Trophoblast cell (in vitro differentiated cells and primary cell): Measurements from ENCODE around the gene EXD3.

Experiments
- DNase-seq, 2 donors: peaks; one replicate each; pipeline ENCODE4 v3.0.0-alpha.2; 2016
- H2AFZ ChIP-seq: 2 replicates; pipeline ENCODE4 v1.6.1; 2013; ENCODE audit warnings: low read length, moderate library complexity, mild to moderate bottlenecking; ENCODE audit not compliant: insufficient read depth, poor library complexity
- H2AK5ac ChIP-seq: 2 replicates; pipeline ENCODE4 v1.6.1; 2013; ENCODE audit warnings: mild to moderate bottlenecking, low read length
- H2BK120ac ChIP-seq: 2 replicates; pipeline ENCODE4 v1.6.1; 2013; ENCODE audit warnings: low read length, mild to moderate bottlenecking, moderate library complexity; ENCODE audit not compliant: insufficient read depth, poor library complexity
- H2BK12ac ChIP-seq: 2 replicates; pipeline ENCODE4 v1.6.1; 2013; ENCODE audit warnings: mild to moderate bottlenecking, low read length, moderate library complexity
- H2BK5ac ChIP-seq: 2 replicates; pipeline ENCODE4 v1.6.1; 2013; ENCODE audit warnings: low read length, low read depth, moderate library complexity, mild to moderate bottlenecking; ENCODE audit not compliant: poor library complexity
- H3K14ac ChIP-seq: 2 replicates; pipeline ENCODE4 v1.6.1; 2013; ENCODE audit warnings: mild to moderate bottlenecking, low read length
- H3K18ac ChIP-seq: 2 replicates; pipeline ENCODE4 v1.6.1; 2013; ENCODE audit warnings: mild to moderate bottlenecking, low read length
- H3K23ac ChIP-seq: 2 replicates; pipeline ENCODE4 v1.6.1; 2013; ENCODE audit warnings: low read length
- H3K27ac ChIP-seq: 2 replicates; pipeline ENCODE4 v1.5.1; 2013; ENCODE audit warnings: low read depth, mild to moderate bottlenecking, inconsistent platforms, low read length, moderate library complexity
- H3K27me3 ChIP-seq: 2 replicates; pipeline ENCODE4 v1.6.1; 2013; ENCODE audit warnings: inconsistent platforms, mild to moderate bottlenecking, low read length, moderate library complexity; ENCODE audit not compliant: insufficient read depth
- H3K36me3 ChIP-seq, 2 experiments: 1 replicate in 1 of 2; 2 replicates in 1 of 2; pipeline ENCODE4 v1.6.1; 2013; ENCODE audit warnings: low read length in 2 of 2, mild to moderate bottlenecking in 2 of 2, moderate library complexity in 1 of 2; ENCODE audit not compliant: insufficient read depth in 2 of 2, control insufficient read depth in 1 of 2
- H3K4ac ChIP-seq: 2 replicates; pipeline ENCODE4 v1.6.1; 2013; ENCODE audit warnings: low read depth, mild to moderate bottlenecking, low read length, moderate library complexity
- H3K4me1 ChIP-seq, 2 experiments: 1 replicate in 1 of 2; 2 replicates in 1 of 2; pipeline ENCODE4 v1.6.1; 2013; ENCODE audit warnings: low read length in 2 of 2, mild to moderate bottlenecking in 2 of 2, moderate library complexity in 1 of 2; ENCODE audit not compliant: insufficient read depth in 2 of 2, control insufficient read depth in 1 of 2
- H3K4me2 ChIP-seq: 2 replicates; pipeline ENCODE4 v1.6.1; 2013; ENCODE audit warnings: inconsistent platforms, mild to moderate bottlenecking, low read length, moderate library complexity
- H3K4me3 ChIP-seq: 2 replicates; pipeline ENCODE4 v1.5.1; 2013; ENCODE audit warnings: mild to moderate bottlenecking, low read depth, low read length, inconsistent platforms
- H3K79me1 ChIP-seq: one replicate; pipeline ENCODE4 v1.6.1; 2013; ENCODE audit warnings: low read length
- H3K79me2 ChIP-seq: 2 replicates; pipeline ENCODE4 v1.6.1; 2013; ENCODE audit warnings: low read length, mild to moderate bottlenecking; ENCODE audit not compliant: control insufficient read depth, insufficient read depth, poor library complexity
- H3K9ac ChIP-seq: 2 replicates; pipeline ENCODE4 v1.6.1; 2013; ENCODE audit warnings: mild to moderate bottlenecking, low read length
- H3K9me3 ChIP-seq: 2 replicates; pipeline ENCODE4 v1.6.1; 2013; ENCODE audit warnings: low read depth, mild to moderate bottlenecking, control low read depth, inconsistent platforms, low read length; ENCODE audit not compliant: insufficient read depth
- H4K12ac ChIP-seq: 2 replicates; pipeline ENCODE4 v1.6.1; 2013; ENCODE audit warnings: low read depth, mild to moderate bottlenecking, low read length, moderate library complexity
- H4K8ac ChIP-seq: 2 replicates; pipeline ENCODE4 v1.6.1; 2013; ENCODE audit warnings: low read depth, mild to moderate bottlenecking, low read length, moderate library complexity
- H4K91ac ChIP-seq: one replicate; pipeline ENCODE4 v1.6.1; 2013; ENCODE audit warnings: low read depth, mild to moderate bottlenecking, low read length, moderate library complexity
- WGBS: extraction: QIAGEN DNeasy Blood & Tissue Kit; methylation state at CpG from one replicate; pipeline ENCODE4 v1.1.7; 2013; ENCODE audit warnings: missing lambda C conversion rate; ENCODE audit not compliant: insufficient read length, insufficient coverage; ENCODE audit errors: extremely low coverage; 5-methylcytosine and 5-hydroxymethylcytosine counted together

Gene EXD3

DNA sequence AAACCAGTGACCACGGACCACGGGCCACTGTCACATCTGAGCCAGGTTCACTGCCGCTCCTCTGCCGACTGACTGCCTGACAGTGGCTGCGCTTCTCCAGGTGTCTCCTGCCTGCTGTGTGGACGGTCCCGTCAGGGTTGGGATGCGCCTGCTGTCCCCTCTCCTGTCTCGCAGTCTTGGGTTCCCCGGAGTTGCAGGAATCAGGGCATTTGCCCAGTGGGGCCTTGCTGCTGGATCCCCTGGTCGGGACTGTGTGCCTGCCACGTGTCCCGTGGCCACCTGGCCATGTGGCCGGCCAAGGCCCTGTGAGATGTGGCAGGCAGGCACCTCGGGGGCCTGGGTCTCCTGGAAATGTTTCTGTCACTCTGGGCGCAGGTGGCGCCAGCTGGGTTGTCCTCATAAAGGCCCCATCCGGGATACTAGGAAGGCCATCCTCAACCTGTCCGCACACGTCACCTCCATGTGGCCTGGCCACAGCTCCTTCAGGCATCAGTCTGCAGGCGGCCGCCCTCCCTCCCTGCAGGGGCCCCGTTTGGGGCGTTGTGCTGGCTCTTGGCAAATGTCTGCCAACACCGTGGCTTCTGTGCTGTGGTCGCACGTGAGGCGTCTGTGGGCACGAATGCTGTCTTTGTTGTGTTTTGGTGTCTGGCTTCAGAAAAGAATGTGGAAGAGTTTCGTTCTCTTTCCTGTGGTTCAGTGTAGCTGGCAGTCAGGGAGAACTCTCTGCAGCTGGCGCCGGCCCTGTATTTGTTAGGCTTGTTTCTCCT is 151.8 kb downstream of the EXD3 start:
- no peak overlapping the region for H2BK120ac ChIP-seq
- no peak overlapping the region for H3K4ac ChIP-seq
- no peak overlapping the region for H3K18ac ChIP-seq
- no peak overlapping the region for H3K14ac ChIP-seq
- H3K4me2 ChIP-seq: no peak overlapping the region
- H3K36me3 ChIP-seq: peaks cover 66 to 68% of the 10 kb centered on the region in 2 experiments
- no peak overlapping the region for H4K8ac ChIP-seq
- WGBS: no CpG with 5 or more reads among the region's 32 CpGs
- no peaks in the 10 kb centered on the region for H3K79me1 ChIP-seq
- no peaks in the 10 kb centered on the region for H3K9me3 ChIP-seq
- H3K4me1 ChIP-seq: no peaks in the 10 kb centered on the region
- no peak overlapping the region for H4K91ac ChIP-seq
- no peaks in the 10 kb centered on the region for H3K79me2 ChIP-seq
- no peak overlapping the region for H2AFZ ChIP-seq
- H3K9ac ChIP-seq: no peak overlapping the region
- no peak overlapping the region for H4K12ac ChIP-seq
- no peak overlapping the region for H3K23ac ChIP-seq
- H2AK5ac ChIP-seq: no peak overlapping the region
- no peak overlapping the region for H3K27ac ChIP-seq
- no peak overlapping the region for H2BK12ac ChIP-seq
- no peak overlapping the region for H3K4me3 ChIP-seq
- no peaks in the 10 kb centered on the region for H3K27me3 ChIP-seq
- no peak for DNase-seq
- no peak overlapping the region for H2BK5ac ChIP-seq

DNA sequence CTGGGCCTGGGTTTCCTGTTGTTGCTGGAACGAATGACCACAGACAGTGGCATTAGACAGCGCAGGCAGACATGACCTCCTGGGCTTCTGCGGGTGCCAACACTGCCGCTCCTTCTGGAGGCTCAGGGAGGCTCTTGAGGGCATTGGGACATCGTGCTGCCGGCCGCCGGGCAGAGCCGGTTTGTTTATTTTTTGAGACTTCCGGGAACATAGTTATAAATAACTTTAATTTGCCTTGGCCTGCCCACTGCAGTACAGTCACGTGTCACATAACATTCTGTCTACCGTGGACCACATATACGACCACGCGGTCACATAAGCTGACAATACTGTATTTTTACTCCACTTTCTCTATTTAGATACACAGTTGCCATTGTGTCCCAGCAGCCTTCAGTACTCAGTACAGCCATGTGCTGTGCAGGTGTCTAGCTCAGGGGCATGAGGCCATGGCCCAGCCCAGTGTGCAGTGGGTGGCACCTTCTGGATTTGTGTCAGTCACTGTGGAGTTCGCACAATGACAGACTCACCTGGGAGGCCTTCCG is 153.7 kb downstream of the EXD3 start:
- H4K12ac ChIP-seq: no peak overlapping the region
- no peaks in the 10 kb centered on the region for H3K79me2 ChIP-seq
- H2AFZ ChIP-seq: no peak overlapping the region
- H3K18ac ChIP-seq: no peak overlapping the region
- no peak overlapping the region for H3K14ac ChIP-seq
- no peak overlapping the region for H4K91ac ChIP-seq
- H3K79me1 ChIP-seq: no peaks in the 10 kb centered on the region
- no peak overlapping the region for H2BK120ac ChIP-seq
- H3K9me3 ChIP-seq: no peaks in the 10 kb centered on the region
- H4K8ac ChIP-seq: no peak overlapping the region
- no peaks in the 10 kb centered on the region for H3K27me3 ChIP-seq
- H2AK5ac ChIP-seq: no peak overlapping the region
- no peak overlapping the region for H2BK5ac ChIP-seq
- H3K4me1 ChIP-seq: no peaks in the 10 kb centered on the region
- H3K4me2 ChIP-seq: no peak overlapping the region
- H3K4ac ChIP-seq: no peak overlapping the region
- H3K36me3 ChIP-seq: peaks cover 79 to 83% of the 10 kb centered on the region in 2 experiments
- H3K4me3 ChIP-seq: no peak overlapping the region
- peak overlapping the region; percentile 40 for H3K9ac ChIP-seq
- no peak overlapping the region for H3K27ac ChIP-seq
- DNase-seq: no peak
- no peak overlapping the region for H3K23ac ChIP-seq
- H2BK12ac ChIP-seq: no peak overlapping the region
- WGBS: no CpG with 5 or more reads among the region's 17 CpGs

DNA sequence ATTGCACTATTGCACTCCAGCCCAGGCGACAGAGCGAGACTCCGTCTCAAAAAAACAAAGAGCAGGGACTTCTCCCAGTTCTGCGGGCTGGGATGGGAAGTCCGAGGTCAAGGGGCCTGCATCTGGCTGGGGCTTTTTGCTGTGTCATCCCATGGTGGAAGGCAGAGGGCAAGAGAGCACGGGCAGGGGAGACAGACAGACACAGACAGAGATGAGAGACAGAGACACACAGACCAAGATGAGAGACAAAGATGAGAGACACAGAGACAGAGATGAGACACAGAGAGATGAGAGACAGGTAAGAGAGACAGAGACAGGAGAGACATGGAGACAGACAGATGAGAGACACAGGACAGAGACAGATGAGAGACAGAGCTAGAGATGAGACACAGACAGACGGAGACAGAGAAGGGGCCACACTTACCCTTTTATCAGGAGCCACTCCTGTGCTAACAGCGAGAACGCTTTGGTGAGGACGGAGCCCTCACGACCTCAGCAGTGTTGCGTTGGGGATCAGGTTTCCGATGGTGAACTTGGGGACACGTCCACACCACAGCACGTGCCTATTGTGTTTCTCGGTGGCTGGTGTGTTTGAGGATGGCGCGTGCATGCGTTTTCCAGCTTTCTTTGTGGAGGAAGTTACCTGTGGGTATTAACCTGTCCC is 154.3 kb downstream of the EXD3 start:
- peaks cover 79 to 83% of the 10 kb centered on the region in 2 experiments for H3K36me3 ChIP-seq
- H3K79me1 ChIP-seq: no peaks in the 10 kb centered on the region
- H2BK120ac ChIP-seq: no peak overlapping the region
- DNase-seq: no peak
- H3K4me3 ChIP-seq: no peak overlapping the region
- H2AK5ac ChIP-seq: no peak overlapping the region
- no peaks in the 10 kb centered on the region for H3K4me1 ChIP-seq
- H3K9ac ChIP-seq: no peak overlapping the region
- no peak overlapping the region for H3K27ac ChIP-seq
- WGBS: no CpG with 5 or more reads among the region's 19 CpGs
- H2BK5ac ChIP-seq: no peak overlapping the region
- H4K8ac ChIP-seq: no peak overlapping the region
- no peak overlapping the region for H3K14ac ChIP-seq
- H3K4ac ChIP-seq: no peak overlapping the region
- H2AFZ ChIP-seq: no peak overlapping the region
- peak overlapping the region; percentile 18 for H3K18ac ChIP-seq
- H4K12ac ChIP-seq: no peak overlapping the region
- H3K9me3 ChIP-seq: no peaks in the 10 kb centered on the region
- no peak overlapping the region for H4K91ac ChIP-seq
- H3K23ac ChIP-seq: no peak overlapping the region
- H2BK12ac ChIP-seq: no peak overlapping the region
- H3K79me2 ChIP-seq: no peaks in the 10 kb centered on the region
- H3K27me3 ChIP-seq: no peaks in the 10 kb centered on the region
- no peak overlapping the region for H3K4me2 ChIP-seq

DNA sequence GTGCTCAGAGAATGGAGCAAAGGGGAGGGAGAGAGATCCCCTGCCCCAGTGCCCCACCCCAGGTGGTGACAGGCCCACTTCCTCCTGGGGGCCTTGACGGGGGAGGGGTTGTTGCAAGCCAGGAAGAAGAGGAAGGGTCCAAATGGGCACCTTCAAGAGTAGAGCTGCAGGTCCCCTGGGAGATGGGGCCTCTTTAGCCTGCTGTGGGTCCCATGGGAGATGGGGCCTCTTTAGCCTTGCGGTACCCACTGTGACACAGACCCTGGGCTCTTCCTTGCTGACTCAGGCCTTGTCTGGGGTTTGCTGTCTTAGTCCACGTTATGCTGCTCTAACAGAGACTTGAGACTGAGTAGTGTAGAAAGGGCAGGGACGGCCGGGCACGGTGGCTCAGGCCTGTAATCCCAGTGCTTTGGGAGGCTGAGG is 155.0 kb downstream of the EXD3 start:
- H3K23ac ChIP-seq: no peak overlapping the region
- no peaks in the 10 kb centered on the region for H3K9me3 ChIP-seq
- no peak overlapping the region for H3K18ac ChIP-seq
- no peak overlapping the region for H4K12ac ChIP-seq
- no peak overlapping the region for H3K4me3 ChIP-seq
- no peak overlapping the region for H4K8ac ChIP-seq
- no peak overlapping the region for H3K9ac ChIP-seq
- H2BK120ac ChIP-seq: no peak overlapping the region
- H3K79me2 ChIP-seq: no peaks in the 10 kb centered on the region
- no peak overlapping the region for H2AFZ ChIP-seq
- no peak overlapping the region for H4K91ac ChIP-seq
- no peak overlapping the region for H2AK5ac ChIP-seq
- no peak overlapping the region for H3K14ac ChIP-seq
- H3K79me1 ChIP-seq: no peaks in the 10 kb centered on the region
- no peak for DNase-seq
- no CpG with 5 or more reads among the region's 6 CpGs for WGBS
- peaks cover 80 to 83% of the 10 kb centered on the region in 2 experiments for H3K36me3 ChIP-seq
- H2BK5ac ChIP-seq: no peak overlapping the region
- no peak overlapping the region for H2BK12ac ChIP-seq
- no peaks in the 10 kb centered on the region for H3K27me3 ChIP-seq
- no peaks in the 10 kb centered on the region for H3K4me1 ChIP-seq
- H3K4me2 ChIP-seq: no peak overlapping the region
- H3K27ac ChIP-seq: no peak overlapping the region
- H3K4ac ChIP-seq: no peak overlapping the region
